Renal cortex interstitium (tissue), 11 donors: Measurements from ENCODE around the gene SLC25A21. TPM values are rescaled to one million over a fixed set of nuclear protein-coding genes. Genes with fewer than 3 reads are reported as not detected.

ENCODE experiments used
- DNase-seq, 11 donors: peaks; one replicate each; pipeline ENCODE4 v3.0.0-alpha.2; 2013; ENCODE audit warnings: low read depth in 9 of 11, low spot score in 4 of 11; ENCODE audit errors: extremely low read depth in 1 of 11
- polyA plus RNA-seq, 3 donors: library from polyadenylated mRNA; unstranded; fragments of 120-200 nt; gene quantifications; one replicate each; pipeline ENCODE4 v1.2.1, GENCODE V29; 2013; ENCODE audit not compliant: insufficient read length in 3 of 3

Gene SLC25A21
- polyA plus RNA-seq, 3 donors, result 3.2 to 4.2 (median 3.5) TPM

- no peak for DNase-seq
Measured at GRCh38 chr14:37060496-37061260, 111.7 kb downstream of the SLC25A21 start.

- no peak for DNase-seq
Measured at GRCh38 chr14:37057776-37058175, 114.6 kb downstream of the SLC25A21 start.

GRCh38 chr14:37056473-37056872, 115.9 kb downstream of the SLC25A21 start:
- no peak for DNase-seq

GRCh38 chr14:37054869-37055268, 117.5 kb downstream of the SLC25A21 start:
- no peak for DNase-seq

- DNase-seq, result no peak
Measured at GRCh38 chr14:37054144-37054543, 118.3 kb downstream of the SLC25A21 start.

GRCh38 chr14:37051680-37052079, 120.7 kb downstream of the SLC25A21 start:
- DNase-seq, result no peak

GRCh38 chr14:37051153-37051552, 121.3 kb downstream of the SLC25A21 start:
- no peak for DNase-seq

GRCh38 chr14:37048666-37049071, 123.7 kb downstream of the SLC25A21 start:
- DNase-seq, result no peak

- DNase-seq, result no peak
Measured at GRCh38 chr14:37047996-37048395, 124.4 kb downstream of the SLC25A21 start.

GRCh38 chr14:37047226-37047625, 125.2 kb downstream of the SLC25A21 start:
- no peak for DNase-seq

GRCh38 chr14:37046815-37047214, 125.6 kb downstream of the SLC25A21 start:
- no peak for DNase-seq

GRCh38 chr14:37045340-37046061, 126.9 kb downstream of the SLC25A21 start:
- no peak for DNase-seq

GRCh38 chr14:37037636-37038387, 134.6 kb downstream of the SLC25A21 start:
- DNase-seq, result no peak

GRCh38 chr14:37036669-37037341, 135.6 kb downstream of the SLC25A21 start:
- DNase-seq, result no peak

- no peak for DNase-seq
Measured at GRCh38 chr14:37035401-37035800, 137.0 kb downstream of the SLC25A21 start.

- no peak for DNase-seq
Measured at GRCh38 chr14:37034410-37035285, 137.8 kb downstream of the SLC25A21 start.

- DNase-seq, result no peak
Measured at GRCh38 chr14:37032863-37033262, 139.5 kb downstream of the SLC25A21 start.

GRCh38 chr14:37027188-37027824, 145.1 kb downstream of the SLC25A21 start:
- DNase-seq, result peak in 6 of 11 donors; percentile 4 to 21 (median 13)
